ENCODE results near the gene ZNF668. TPM values are rescaled to one million over a fixed set of nuclear protein-coding genes. Genes with fewer than 3 reads are reported as not detected.
A peak's percentile ranks its signal among the peaks of the same experiment; 100 is the strongest.

Gene ZNF668
- total RNA-seq, 1 experiment from 2014 or later = 21.5 TPM

GRCh38 chr16:31099860-31100638, 26.0 kb upstream of the ZNF668 start:
- POLR2A ChIA-PET = interaction anchor here (1.0 kb wide), 1 partner anchor 17 kb away, joined by 10 read pairs; the partner anchor contains the start of gene KAT8

GRCh38 chr16:31094424-31095120, 20.5 kb upstream of the ZNF668 start, which contains the start of gene VKORC1:
TSS of gene VKORC1 (minus strand) at chr16:31094797. CDS start at chr16:31094729, 68 bp downstream.
- H3K4me3 ChIP-seq (ENCODE audit: low read depth in 2 of 2, low read length in 2 of 2) = peak within 1 kb of the TSS; percentile 92 to 97
- H3K27me3 ChIP-seq (ENCODE audit: control insufficient read depth, insufficient read depth, low read length) = no peaks in the 10 kb centered on the region
- H3K9me3 ChIP-seq (ENCODE audit: control insufficient read depth, insufficient read depth, low read depth, low read length) = no peaks in the 10 kb centered on the region
- TF ChIP-seq TCF7L2 (IDR thresholded peaks at IDR 0.05; ENCODE audit: low read depth, low read length) = 0 out of 2 replicates have a peak, but pooled peaks have one; percentile 28
- TF ChIP-seq, protein P1, sequence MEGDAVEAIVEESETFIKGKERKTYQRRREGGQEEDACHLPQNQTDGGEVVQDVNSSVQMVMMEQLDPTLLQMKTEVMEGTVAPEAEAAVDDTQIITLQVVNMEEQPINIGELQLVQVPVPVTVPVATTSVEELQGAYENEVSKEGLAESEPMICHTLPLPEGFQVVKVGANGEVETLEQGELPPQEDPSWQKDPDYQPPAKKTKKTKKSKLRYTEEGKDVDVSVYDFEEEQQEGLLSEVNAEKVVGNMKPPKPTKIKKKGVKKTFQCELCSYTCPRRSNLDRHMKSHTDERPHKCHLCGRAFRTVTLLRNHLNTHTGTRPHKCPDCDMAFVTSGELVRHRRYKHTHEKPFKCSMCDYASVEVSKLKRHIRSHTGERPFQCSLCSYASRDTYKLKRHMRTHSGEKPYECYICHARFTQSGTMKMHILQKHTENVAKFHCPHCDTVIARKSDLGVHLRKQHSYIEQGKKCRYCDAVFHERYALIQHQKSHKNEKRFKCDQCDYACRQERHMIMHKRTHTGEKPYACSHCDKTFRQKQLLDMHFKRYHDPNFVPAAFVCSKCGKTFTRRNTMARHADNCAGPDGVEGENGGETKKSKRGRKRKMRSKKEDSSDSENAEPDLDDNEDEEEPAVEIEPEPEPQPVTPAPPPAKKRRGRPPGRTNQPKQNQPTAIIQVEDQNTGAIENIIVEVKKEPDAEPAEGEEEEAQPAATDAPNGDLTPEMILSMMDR (IDR thresholded peaks at IDR 0.05) = no peak
- no peak for TF ChIP-seq SIN3A (IDR thresholded peaks at IDR 0.05; ENCODE audit: borderline replicate concordance, insufficient read depth, low read depth, low read length)
- TF ChIP-seq POLR2AphosphoS5 (IDR thresholded peaks at IDR 0.05; ENCODE audit: low read depth, low read length) = peak; percentile 31; the same call in 1 of the 2 replicates
- intact Hi-C loops (cut with micrococcal nuclease; ENCODE audit: unreplicated experiment) (loop anchor here (5.0 to 10.0 kb wide), 3 partner anchors 60 to 142 kb away; partner anchors contain the start of genes HSD3B7 and STX4), in situ Hi-C loops (cut with HindIII; ENCODE audit: low pct_unique_long_range_greater_than_20kb, low sequenced_read_pairs) (no loop called here)
- POLR2A ChIA-PET = no interaction called here
- no peaks in the 10 kb centered on the region; the same call in 1 of the 2 replicates for H3K36me3 ChIP-seq (ENCODE audit: control insufficient read depth, insufficient read depth, low read length)
- peak; percentile 89 for DNase-seq (ENCODE audit: low read depth, low spot score)
- peak; percentile 98 for ATAC-seq
- CTCF ChIA-PET = no interaction called here
- peaks cover 7% of the 10 kb centered on the region; the same call in 1 of the 2 replicates for H3K4me1 ChIP-seq (ENCODE audit: control insufficient read depth, insufficient read depth, low read length)
- peak within 1 kb of the TSS; percentile 87 for H3K27ac ChIP-seq (ENCODE audit: low read length)
- BruUV-seq (replicated peaks) = no TSS peak

More at GRCh38 chr16:31099860-31100638, 26.0 kb upstream of the ZNF668 start:
- intact Hi-C loops (cut with micrococcal nuclease; ENCODE audit: unreplicated experiment) = loop anchor here (5.0 to 10.0 kb wide), 3 partner anchors 65 to 148 kb away; partner anchors contain the start of genes HSD3B7 and STX4
- Histone ChIP-seq H3K9me3 (ENCODE audit: control insufficient read depth, insufficient read depth, low read depth, low read length) (no peaks in the 10 kb centered on the region), H3K4me3 (ENCODE audit: low read depth in 2 of 2, low read length in 2 of 2) (no peak overlapping the region), H3K4me1 (ENCODE audit: control insufficient read depth, insufficient read depth, low read length) (peaks cover 3% of the 10 kb centered on the region; the same call in 1 of the 2 replicates), H3K36me3 (ENCODE audit: control insufficient read depth, insufficient read depth, low read length) (no peaks in the 10 kb centered on the region), H3K27ac (ENCODE audit: low read length) (no peak overlapping the region), H3K27me3 (ENCODE audit: control insufficient read depth, insufficient read depth, low read length) (no peaks in the 10 kb centered on the region)
- BruUV-seq (replicated peaks) = no TSS peak
- in situ Hi-C loops (cut with HindIII; ENCODE audit: low pct_unique_long_range_greater_than_20kb, low sequenced_read_pairs) = no loop called here
- ATAC-seq = no peak
- CTCF ChIA-PET = interaction anchor here (1.0 kb wide), 1 partner anchor 233 kb away, joined by 3 read pairs; no protein-coding TSS in a partner anchor
- no peak for TF ChIP-seq TCF7L2 (IDR thresholded peaks at IDR 0.05; ENCODE audit: low read depth, low read length)
- TF ChIP-seq POLR2AphosphoS5 (IDR thresholded peaks at IDR 0.05; ENCODE audit: low read depth, low read length) = no peak
- no peak for TF ChIP-seq REST (IDR thresholded peaks at IDR 0.05; ENCODE audit: insufficient read depth in 1 of 2, low read depth in 2 of 2, low read length in 1 of 2)
- no peak for TF ChIP-seq SIN3A (IDR thresholded peaks at IDR 0.05; ENCODE audit: borderline replicate concordance, insufficient read depth, low read depth, low read length)
- TF ChIP-seq, protein P1 (IDR thresholded peaks at IDR 0.05) = no peak
- DNase-seq (ENCODE audit: low read depth, low spot score) = no peak

All from Panc1 (cell line).